Hepatocyte (in vitro differentiated cells): ENCODE results near the gene POLK. TPM values are rescaled to one million over a fixed set of nuclear protein-coding genes. Genes with fewer than 3 reads are reported as not detected.

Experiments
- DNase-seq: peaks from one replicate; pipeline ENCODE4 v3.0.0-alpha.2; 2016; ENCODE audit warnings: low spot score
- H2AFZ ChIP-seq: fragments of 200-600 bp; sonication (generic); 2 replicates; pipeline ENCODE4 v1.6.0; 2016; ENCODE audit warnings: antibody characterized with exemption, mild to moderate bottlenecking
- H3K27ac ChIP-seq: fragments of 200-600 bp; sonication (generic); 2 replicates; pipeline ENCODE4 v1.5.1; 2016; ENCODE audit warnings: mild to moderate bottlenecking
- H3K27me3 ChIP-seq: fragments of 200-600 bp; sonication (generic); 2 replicates; pipeline ENCODE4 v1.6.1; 2016
- H3K36me3 ChIP-seq: fragments of 200-600 bp; sonication (generic); replicated peaks from 2 replicates; pipeline ENCODE4 v1.5.1; 2016; ENCODE audit warnings: low read depth; ENCODE audit not compliant: insufficient read depth
- H3K4me1 ChIP-seq: fragments of 200-600 bp; sonication (generic); 2 replicates; pipeline ENCODE4 v1.5.1; 2016; ENCODE audit warnings: mild to moderate bottlenecking, moderate library complexity; ENCODE audit not compliant: insufficient read depth
- H3K4me2 ChIP-seq: fragments of 200-600 bp; sonication (generic); 2 replicates; pipeline ENCODE4 v1.6.0; 2016
- H3K4me3 ChIP-seq: fragments of 200-600 bp; sonication (generic); 2 replicates; pipeline ENCODE4 v1.5.1; 2016; ENCODE audit warnings: mild to moderate bottlenecking
- H3K79me2 ChIP-seq: fragments of 200-600 bp; sonication (generic); 2 replicates; pipeline ENCODE4 v1.6.0; 2017; ENCODE audit warnings: mild to moderate bottlenecking
- H3K9me2 ChIP-seq: fragments of 200-600 bp; sonication (generic); replicated peaks from 2 replicates; pipeline ENCODE4 v1.6.0; 2017; ENCODE audit warnings: mild to moderate bottlenecking; ENCODE audit not compliant: insufficient read depth
- H3K9me3 ChIP-seq: fragments of 200-600 bp; sonication (generic); 2 replicates; pipeline ENCODE4 v1.5.1; 2016; ENCODE audit warnings: low read depth, mild to moderate bottlenecking
- H4K20me1 ChIP-seq: fragments of 200-600 bp; sonication (generic); 2 replicates; pipeline ENCODE4 v1.6.0; 2016; ENCODE audit warnings: mild to moderate bottlenecking; ENCODE audit not compliant: insufficient read depth, poor library complexity, severe bottlenecking
- EZH2 ChIP-seq: fragments of 200-600 bp; sonication (generic); IDR thresholded peaks from 2 replicates; pipeline ENCODE4 v1.6.1; 2016; ENCODE audit warnings: antibody characterized with exemption, mild to moderate bottlenecking, borderline replicate concordance
- EZH2phosphoT487 ChIP-seq: fragments of 200-600 bp; sonication (generic); IDR thresholded peaks from one replicate; pipeline ENCODE4 v1.6.1; 2018; ENCODE audit warnings: antibody characterized with exemption, mild to moderate bottlenecking, low read depth, moderate library complexity; ENCODE audit not compliant: unreplicated experiment, severe bottlenecking
- WGBS: methylation state at CpG from one replicate; pipeline ENCODE4 v1.1.6; 2016; ENCODE audit warnings: low lambda C conversion rate; ENCODE audit errors: missing lambda C conversion rate; 5-methylcytosine and 5-hydroxymethylcytosine counted together
- polyA plus RNA-seq: library from polyadenylated mRNA; unstranded; fragments of >200 nt; fragmentation: Nextera tagmentation; extraction: Ambion mirVana; gene quantifications from 2 replicates; pipeline ENCODE4 v1.2.1, GENCODE V29; 2016
- total RNA-seq: library from RNA; depleted of rRNA; stranded (reverse); fragments of >200 nt; gene quantifications from 2 replicates; pipeline ENCODE4 v1.2.3, GENCODE V29; 2014
- TF ChIP-seq, protein P1 (sequence below): fragments of 200-600 bp; sonication (generic); IDR thresholded peaks from 2 replicates; pipeline ENCODE4 v1.5.1; 2016; ENCODE audit warnings: antibody characterized with exemption, mild to moderate bottlenecking; ENCODE audit not compliant: poor library complexity

POLK gene
- total and polyA plus RNA-seq, 2 experiments from 2014 or later: 9.0 to 27.1 TPM

DNA sequence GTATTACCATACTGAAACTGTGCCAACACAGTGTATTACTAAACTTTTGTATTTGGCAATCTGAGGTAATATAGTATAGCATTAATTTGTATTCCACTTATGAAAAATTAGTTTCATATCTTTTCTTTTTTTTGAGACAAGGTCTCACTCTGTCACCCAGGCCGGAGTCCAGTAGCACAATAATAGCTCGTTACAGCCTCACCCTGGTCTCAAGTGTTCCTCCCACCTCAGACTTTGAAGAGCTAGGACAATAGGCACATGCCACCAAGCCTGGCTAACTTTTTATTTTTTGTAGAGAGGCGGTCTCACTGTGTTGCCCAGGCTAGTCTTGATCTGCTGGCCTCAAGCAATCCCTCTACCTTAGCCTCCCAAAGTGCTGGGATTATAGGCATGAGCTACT is 36.1 kb downstream of the POLK start:
- no peak overlapping the region for H3K27ac ChIP-seq
- no peaks in the 10 kb centered on the region for H3K27me3 ChIP-seq
- H2AFZ ChIP-seq: no peak overlapping the region
- TF ChIP-seq EZH2: no peak
- TF ChIP-seq, protein P1, sequence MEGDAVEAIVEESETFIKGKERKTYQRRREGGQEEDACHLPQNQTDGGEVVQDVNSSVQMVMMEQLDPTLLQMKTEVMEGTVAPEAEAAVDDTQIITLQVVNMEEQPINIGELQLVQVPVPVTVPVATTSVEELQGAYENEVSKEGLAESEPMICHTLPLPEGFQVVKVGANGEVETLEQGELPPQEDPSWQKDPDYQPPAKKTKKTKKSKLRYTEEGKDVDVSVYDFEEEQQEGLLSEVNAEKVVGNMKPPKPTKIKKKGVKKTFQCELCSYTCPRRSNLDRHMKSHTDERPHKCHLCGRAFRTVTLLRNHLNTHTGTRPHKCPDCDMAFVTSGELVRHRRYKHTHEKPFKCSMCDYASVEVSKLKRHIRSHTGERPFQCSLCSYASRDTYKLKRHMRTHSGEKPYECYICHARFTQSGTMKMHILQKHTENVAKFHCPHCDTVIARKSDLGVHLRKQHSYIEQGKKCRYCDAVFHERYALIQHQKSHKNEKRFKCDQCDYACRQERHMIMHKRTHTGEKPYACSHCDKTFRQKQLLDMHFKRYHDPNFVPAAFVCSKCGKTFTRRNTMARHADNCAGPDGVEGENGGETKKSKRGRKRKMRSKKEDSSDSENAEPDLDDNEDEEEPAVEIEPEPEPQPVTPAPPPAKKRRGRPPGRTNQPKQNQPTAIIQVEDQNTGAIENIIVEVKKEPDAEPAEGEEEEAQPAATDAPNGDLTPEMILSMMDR: no peak
- TF ChIP-seq EZH2phosphoT487: no peak
- peaks cover 12% of the 10 kb centered on the region for H3K79me2 ChIP-seq
- no peaks in the 10 kb centered on the region for H3K9me3 ChIP-seq
- H3K4me1 ChIP-seq: no peaks in the 10 kb centered on the region
- no peak overlapping the region for H3K4me3 ChIP-seq
- H3K36me3 ChIP-seq: no peaks in the 10 kb centered on the region
- no peaks in the 10 kb centered on the region for H4K20me1 ChIP-seq
- H3K4me2 ChIP-seq: no peak overlapping the region
- 93% methylated on average over 3 of the region's 3 CpGs for WGBS
- H3K9me2 ChIP-seq: no peaks in the 10 kb centered on the region
- no peak for DNase-seq

DNA sequence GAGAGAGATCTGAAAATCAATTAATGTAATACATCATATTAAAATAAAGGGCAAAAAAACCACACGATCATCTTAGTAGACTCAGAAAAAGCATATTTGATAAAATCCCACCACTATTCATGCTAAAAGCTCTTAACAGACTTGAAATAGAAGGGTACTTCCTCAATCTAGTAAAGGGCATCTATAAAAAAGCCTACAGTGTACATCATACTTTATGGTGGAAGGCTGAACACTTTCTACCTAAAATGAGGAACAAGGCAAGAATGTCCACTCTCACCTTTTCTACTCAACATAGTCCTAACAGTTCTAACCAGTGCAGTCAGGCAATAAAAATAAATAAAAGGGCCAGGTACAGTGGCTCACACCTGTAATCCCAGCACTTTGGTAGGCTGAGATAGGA is 38.9 kb downstream of the POLK start:
- DNase-seq: no peak
- no peaks in the 10 kb centered on the region for H3K36me3 ChIP-seq
- H3K79me2 ChIP-seq: peaks cover 3% of the 10 kb centered on the region
- no peak overlapping the region for H3K27ac ChIP-seq
- H4K20me1 ChIP-seq: no peaks in the 10 kb centered on the region
- WGBS: 100% methylated on average over 1 of the region's 1 CpG
- H3K4me2 ChIP-seq: no peak overlapping the region
- H3K4me3 ChIP-seq: no peak overlapping the region
- no peak overlapping the region for H2AFZ ChIP-seq
- no peaks in the 10 kb centered on the region for H3K9me2 ChIP-seq
- no peak for TF ChIP-seq EZH2phosphoT487
- TF ChIP-seq, protein P1: no peak
- TF ChIP-seq EZH2: no peak
- no peaks in the 10 kb centered on the region for H3K9me3 ChIP-seq
- H3K4me1 ChIP-seq: no peaks in the 10 kb centered on the region
- H3K27me3 ChIP-seq: no peaks in the 10 kb centered on the region

DNA sequence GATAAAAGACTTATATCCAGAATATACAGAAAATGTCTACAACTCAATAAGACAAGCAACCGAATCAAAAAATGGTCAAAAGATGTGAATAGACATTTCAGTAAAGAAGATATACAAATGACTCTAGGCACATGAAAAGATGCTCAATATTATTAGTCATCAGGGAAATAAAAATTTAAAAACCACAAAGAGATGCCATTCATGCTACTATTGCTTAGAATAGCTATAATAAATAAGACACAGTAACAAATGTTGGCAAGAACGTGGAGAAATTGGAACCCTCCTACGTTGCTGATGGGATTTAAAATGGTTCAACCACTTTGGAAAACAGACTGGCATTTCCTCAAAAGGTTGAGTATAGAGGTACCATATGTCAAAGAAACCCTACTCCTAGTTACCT is 39.8 kb downstream of the POLK start:
- Histone ChIP-seq H3K9me2 (no peaks in the 10 kb centered on the region), H2AFZ (no peak overlapping the region), H3K9me3 (no peaks in the 10 kb centered on the region), H4K20me1 (no peaks in the 10 kb centered on the region), H3K4me1 (no peaks in the 10 kb centered on the region), H3K4me3 (no peak overlapping the region), H3K79me2 (no peaks in the 10 kb centered on the region), H3K4me2 (no peak overlapping the region), H3K27me3 (no peaks in the 10 kb centered on the region), H3K36me3 (no peaks in the 10 kb centered on the region), H3K27ac (no peak overlapping the region)
- 93% methylated on average over 3 of the region's 3 CpGs for WGBS
- no peak for TF ChIP-seq EZH2phosphoT487
- TF ChIP-seq EZH2: no peak
- TF ChIP-seq, protein P1: no peak
- no peak for DNase-seq

DNA sequence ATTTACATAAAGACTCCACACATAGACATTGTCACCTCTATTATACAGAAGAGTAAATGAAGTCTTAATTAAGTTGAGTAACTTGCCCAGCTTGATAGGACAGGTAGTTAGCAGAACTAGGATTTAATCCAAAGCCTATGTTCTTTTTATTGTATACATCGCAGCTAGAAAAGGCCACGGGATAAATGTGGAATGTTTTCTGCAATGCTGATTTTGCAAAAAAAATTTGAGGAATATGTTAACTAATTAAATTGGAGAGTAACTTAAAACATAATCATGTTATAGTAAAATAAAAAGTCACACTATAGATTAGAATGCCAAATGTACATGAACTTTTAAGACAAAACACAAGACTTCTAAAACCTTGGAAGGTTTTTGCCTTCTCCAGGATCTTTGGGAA is 41.1 kb downstream of the POLK start:
- H3K4me2 ChIP-seq: no peak overlapping the region
- TF ChIP-seq EZH2: no peak
- TF ChIP-seq EZH2phosphoT487: no peak
- TF ChIP-seq, protein P1: no peak
- no peaks in the 10 kb centered on the region for H3K9me3 ChIP-seq
- no peak overlapping the region for H3K4me3 ChIP-seq
- WGBS: 93% methylated on average over 2 of the region's 2 CpGs
- no peak for DNase-seq
- H3K36me3 ChIP-seq: no peaks in the 10 kb centered on the region
- H3K27ac ChIP-seq: no peak overlapping the region
- no peaks in the 10 kb centered on the region for H3K27me3 ChIP-seq
- no peaks in the 10 kb centered on the region for H3K79me2 ChIP-seq
- no peaks in the 10 kb centered on the region for H4K20me1 ChIP-seq
- H3K4me1 ChIP-seq: no peaks in the 10 kb centered on the region
- no peaks in the 10 kb centered on the region for H3K9me2 ChIP-seq
- no peak overlapping the region for H2AFZ ChIP-seq
